Right ventricle myocardium superior (tissue), 1 donor: ENCODE results near the gene INTS6. TPM values are rescaled to one million over a fixed set of nuclear protein-coding genes. Genes with fewer than 3 reads are reported as not detected.

Experiments used
- microRNA-seq: library from miRNA; unstranded; fragments of <30 nt; microRNA quantifications from one replicate; pipeline ENCODE4 v1.2.0, GENCODE V29; 2020
- total RNA-seq: library from RNA; stranded (reverse); fragmentation: NEBNext Ultra II Directional; extraction: Animal tissue kit (Norgen Biotek cat#: 25700); gene quantifications from one replicate; pipeline ENCODE4 v1.2.1, GENCODE V29; 2021
- donor health status: DM: no; HTN: yes; CAD: no; lungs with severe emphysema.

Gene INTS6
- total RNA-seq, 1 donor from 2014 or later = 28.3 TPM

Small RNA genes within 50 kb of the gene (microRNA-seq; reads per million reads assigned to microRNA genes)
- gene MIR5693 = not detected

Other genes starting within 250 kb of the INTS6 start
- 12.2 TPM for gene FAM124A, start 230.6 kb downstream of the INTS6 start, total RNA-seq
- gene SERPINE3, start 113.3 kb downstream of the INTS6 start, total RNA-seq = not detected
- 4.0 TPM for gene WDFY2, start 131.4 kb upstream of the INTS6 start, total RNA-seq